NCI-H146 (cell line): ENCODE results near the gene SERPINI1.
"Not testable (repeated sequence)": the region's sequence is repeated elsewhere in the genome, so short reads cannot be mapped to it uniquely, and the experiment has no call there.

ENCODE experiments used
- DNase-seq: peaks from one replicate; lab custom pipeline; 2025; lab: John Stamatoyannopoulos, UW

The SERPINI1 gene

DNA sequence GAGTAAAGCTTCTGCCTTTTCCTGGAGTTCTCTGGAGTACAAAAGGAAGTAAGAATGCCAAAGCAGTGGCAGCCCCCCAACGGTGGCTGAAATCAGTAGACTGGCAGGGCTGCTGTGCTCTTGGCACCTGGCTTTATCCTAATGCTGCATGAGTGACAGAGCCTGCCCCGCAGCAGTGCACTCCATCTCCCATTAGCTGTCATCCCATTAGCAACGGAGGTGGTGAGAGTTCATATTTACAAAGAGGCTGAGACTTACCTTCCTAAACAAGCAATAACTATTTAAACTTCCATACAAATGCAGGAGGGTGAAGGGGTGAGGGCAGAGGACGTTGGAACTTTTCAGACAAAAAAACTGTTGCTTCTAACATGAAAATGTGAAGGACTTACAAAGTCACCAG lies 51.9 kb downstream of the SERPINI1 start:
- DNase-seq = peak; percentile 7

DNA sequence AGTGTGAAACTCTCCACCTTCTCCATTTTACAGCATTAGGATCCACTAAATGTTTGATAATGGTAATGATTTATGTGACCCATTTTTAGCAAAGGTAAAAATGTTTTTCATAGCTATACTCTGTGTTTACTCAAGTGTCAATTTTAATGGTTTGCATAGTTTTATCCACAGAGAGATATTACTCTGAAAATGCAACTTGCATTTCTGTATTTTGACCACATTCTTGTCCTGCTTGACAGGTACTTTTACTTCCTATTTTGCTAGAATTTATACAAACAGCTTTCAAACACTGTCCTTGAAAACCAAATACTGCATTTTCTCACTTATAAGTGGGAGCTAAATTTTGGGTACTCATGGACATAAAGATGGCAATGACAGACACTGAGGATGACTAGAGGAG lies 62.9 kb downstream of the SERPINI1 start:
- no peak for DNase-seq

DNA sequence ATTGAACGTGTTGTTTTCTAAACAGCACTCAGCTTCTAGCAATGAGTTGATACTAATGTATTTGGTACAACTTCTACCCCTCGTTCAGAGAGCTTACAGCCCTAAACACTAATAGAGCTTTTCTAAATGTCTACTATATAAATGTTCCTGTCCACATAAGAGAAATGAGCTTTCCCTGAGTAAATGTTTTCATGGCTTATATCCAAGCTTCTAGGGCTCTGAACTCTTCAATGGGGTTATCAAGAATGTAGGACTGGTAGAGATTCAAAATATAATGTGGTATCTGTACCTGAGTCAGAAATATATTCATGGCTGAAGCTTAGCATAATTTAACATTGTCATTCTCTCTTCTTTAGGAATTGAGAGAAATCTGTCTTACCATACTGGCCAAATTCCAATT lies 73.4 kb downstream of the SERPINI1 start:
- DNase-seq = no peak

DNA sequence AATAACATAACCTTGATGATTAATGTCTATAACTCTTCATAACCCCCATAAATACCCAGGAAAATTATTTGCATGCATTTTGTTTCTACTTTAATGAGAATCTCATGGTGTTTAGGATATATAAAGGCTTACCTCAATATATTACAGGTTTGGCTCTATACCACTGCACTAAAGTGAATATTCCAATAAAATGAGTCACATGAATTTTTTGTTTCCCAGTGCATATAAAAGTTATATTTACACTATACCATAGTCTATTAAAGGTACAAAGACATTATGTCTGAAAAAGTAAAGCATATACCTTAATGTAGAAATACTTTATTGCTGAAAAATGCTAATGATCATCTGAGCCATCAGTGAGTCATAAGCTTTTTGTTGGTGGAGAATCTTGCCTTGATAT lies 74.7 kb downstream of the SERPINI1 start:
- DNase-seq = no peak

DNA sequence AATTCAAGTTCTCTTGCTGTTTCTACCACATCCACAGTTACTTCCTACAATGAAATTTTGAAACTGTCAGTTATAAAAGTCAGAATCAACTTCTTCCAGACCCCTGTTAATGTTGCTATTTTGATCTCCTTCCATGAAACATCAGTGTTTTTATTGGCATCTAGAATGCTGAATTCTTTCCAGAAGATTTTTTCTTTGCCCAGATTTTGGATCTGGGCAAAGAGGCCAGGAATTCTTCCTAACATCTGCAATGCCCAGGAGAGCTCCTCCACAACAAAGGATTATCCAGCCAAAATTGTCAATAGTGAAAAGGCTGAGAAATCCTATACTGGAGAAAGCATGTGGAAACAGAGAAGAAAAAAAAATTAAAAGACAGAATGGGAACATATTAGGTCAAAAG lies 75.5 kb downstream of the SERPINI1 start:
- DNase-seq = no peak

DNA sequence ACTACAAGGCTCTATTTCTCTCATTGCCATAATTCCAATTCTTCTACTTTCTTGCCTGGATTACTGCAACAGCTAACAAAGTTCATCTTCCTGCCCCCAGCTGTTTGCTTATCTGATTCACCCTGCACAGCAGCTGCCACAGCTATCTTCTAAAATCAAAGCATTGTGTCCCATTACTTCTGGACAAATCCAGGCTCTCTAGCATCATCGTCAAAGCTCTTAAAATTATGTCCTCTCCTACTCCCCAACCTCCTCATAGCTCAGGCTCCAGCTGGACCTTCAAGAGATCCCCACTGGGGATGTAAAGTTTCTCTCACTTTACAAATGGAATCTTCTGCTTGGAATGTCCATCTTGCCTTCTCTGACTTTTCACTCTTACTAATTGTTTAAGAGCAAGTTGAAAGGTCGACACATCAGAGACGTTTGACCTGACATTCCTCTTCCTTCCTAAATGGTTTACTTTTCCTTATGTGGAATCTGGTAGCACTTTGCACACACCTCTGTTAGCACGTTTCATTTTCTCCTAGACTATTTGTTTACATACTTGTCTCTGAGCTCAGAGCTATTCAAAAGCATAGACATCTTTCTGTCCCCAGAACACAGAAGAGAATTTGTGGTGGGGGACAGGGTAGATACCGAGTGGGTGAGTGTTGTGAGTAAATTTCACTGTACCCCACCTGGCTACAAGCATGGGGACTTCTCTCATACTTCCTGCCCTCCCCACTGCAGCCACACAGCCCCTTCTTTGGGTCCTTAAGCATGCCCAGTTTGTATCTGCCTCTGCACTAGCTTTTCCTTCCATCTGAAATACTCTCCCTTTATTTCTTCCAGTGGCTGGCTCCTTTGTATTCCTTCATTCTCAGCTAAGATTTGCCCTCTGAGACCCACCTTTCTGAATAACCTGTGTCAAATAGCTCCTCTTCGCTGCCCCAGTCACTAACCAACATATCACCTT lies 77.9 kb downstream of the SERPINI1 start:
- DNase-seq = no peak

DNA sequence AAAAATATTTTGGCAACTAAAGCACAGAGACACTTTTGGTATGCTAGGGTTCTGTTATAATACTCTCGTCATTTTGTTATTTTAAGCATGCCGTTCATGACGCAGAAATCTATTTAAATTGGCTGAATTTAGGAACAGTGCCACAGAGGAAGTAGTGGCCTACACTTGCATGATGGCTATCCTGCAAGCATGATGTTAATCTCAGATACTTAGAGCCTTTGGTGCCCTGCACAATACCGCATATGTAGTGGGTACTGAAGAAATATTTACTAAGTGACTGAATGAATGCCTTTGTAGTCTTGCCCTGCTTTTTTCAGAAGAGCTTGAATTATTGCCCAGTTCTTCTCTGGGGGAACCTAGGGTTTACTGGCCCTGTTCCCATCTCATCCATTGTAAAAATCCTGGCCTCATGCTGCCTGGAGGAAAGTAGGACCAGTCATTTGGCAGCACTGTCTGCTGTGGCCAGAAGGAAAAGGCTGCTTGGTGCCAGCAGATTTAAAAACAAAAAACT lies 79.0 kb downstream of the SERPINI1 start:
- no peak for DNase-seq

DNA sequence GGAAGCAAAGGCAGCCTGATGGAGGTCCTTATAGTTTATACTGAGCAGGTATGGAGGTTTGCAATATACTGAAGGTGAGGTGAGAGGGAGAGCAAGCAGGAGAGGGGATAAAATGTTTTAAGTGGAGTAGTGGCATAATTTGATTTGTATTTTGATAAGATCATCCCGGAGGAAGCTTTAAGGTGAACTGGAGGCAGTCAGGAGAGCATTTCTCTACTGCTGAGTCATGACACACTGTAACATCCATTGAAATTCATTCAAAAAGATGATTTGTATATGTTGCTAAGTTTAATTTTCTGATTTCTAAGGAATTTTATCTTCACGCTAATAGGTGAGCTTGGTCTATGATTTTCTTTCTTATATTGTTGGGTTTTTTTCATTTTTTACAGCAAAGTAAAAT lies 81.4 kb downstream of the SERPINI1 start:
- DNase-seq = no peak

DNA sequence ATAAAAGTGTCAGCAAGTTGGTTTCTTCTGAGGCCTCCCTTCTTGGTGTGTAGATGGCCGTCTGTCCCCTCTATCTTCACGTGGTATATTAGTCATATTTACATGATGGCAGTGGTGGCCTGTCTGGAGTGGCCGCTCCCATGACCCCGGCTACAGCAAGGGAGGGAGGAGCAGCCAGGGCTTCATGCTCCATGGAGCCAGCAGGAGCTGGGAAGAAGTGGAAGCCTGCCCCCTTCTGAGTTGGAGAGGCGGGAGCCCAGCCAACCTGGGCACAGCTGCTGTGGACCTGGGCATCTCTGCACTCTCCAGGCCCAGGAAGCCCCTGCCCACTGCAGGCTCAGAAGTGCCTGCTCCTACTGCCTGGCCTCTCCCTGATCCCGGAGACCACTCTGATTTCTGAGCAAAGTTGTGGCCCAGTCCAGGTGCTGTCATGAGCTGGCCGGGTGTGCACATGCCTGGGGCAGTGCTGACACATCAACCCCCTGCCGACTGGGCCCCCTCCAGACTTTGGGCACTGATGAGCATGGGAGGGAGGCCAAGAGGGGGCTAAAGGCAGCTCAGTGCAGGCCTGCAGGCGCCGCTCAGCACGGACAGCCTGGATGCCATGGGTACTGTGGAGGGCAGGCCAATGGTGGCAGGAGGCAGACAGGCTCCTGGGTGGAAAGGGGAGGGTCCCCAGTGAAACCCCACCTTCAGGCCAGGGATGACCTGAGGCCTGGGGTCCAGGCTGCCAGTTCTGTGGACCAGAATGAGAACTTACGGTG lies 84.8 kb downstream of the SERPINI1 start:
- DNase-seq = no peak

DNA sequence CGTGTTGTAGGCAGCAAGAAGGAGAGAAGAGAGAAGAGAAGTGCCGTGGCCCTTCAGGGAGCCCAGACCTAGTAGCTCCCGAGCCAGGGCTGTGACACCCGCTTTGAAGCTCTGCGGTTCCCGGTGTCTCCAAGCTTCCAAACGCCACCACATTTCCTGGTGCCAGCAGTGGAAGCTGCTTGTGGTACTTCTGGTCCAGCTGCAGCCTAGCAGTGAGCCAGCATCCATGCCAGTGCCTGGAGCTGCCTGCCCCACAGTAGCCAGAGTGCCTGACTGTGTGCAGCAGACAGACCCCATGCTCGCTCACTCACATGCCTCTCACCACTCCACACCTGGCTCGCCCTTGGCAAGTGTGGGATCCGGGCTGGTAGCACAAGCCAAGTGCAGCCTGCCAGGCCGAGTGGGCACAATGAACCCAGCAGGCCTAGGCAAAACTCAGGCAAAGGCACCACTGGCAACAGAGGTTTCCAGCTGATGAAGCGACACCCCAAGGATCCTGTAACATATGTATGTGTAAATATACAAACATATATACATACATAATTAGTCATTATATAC lies 85.8 kb downstream of the SERPINI1 start:
- no peak for DNase-seq

DNA sequence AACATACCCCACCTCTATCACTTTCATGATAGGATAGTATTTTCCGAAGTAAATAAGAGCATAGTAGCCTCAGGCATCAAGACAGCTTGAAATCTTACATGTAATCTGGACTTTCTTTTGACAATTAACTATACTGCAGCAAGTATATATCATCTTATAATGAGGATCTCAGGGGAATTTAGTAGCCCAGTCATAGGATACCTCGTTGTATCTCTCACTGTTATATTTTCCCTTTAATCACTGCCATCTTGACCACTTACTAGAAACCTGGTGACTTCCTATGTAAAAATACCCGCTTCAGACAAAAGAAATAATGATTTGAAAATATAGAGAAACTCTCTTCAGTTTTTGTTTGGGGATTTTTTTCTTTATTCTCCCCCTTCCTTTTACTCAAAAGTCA lies 88.2 kb downstream of the SERPINI1 start:
- DNase-seq = no peak

DNA sequence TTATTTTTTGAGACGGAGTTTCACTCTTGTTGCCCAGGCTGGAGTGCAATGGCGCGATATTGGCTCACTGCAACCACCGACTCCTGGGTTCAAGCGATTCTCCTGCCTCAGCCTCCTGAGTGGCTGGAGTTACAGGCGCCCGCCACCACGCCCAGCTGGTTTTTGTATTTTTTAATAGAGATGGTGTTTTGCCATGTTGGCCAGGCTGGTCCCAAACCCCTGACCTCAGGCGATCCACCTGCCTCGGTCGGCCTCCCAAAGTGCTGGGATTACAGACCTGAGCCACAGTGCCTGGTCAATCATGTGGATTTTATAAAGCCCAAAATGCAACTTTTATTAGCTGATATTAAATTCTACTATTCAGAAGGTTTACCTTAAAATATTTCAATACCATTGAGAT lies 92.1 kb downstream of the SERPINI1 start:
- not testable (repeated sequence) for DNase-seq

DNA sequence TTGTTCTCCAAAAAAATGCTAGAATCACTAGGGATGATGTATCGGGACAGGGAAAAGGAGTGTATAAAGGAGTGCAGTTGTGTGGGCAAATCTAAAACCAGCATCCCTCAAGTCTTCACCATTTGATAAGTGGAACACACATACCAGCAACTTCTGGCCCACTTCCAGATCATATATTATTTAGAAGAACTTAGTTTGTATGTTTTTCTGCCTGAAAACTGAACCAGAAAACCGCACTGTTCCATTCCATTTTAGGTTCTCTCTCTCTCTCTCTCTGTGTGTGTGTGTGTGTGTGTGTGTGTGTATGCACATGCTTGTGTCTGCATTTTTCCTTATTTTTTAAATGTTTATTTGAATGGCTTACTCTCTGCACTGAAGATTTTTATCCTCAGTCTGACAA lies 93.5 kb downstream of the SERPINI1 start:
- DNase-seq = no peak

DNA sequence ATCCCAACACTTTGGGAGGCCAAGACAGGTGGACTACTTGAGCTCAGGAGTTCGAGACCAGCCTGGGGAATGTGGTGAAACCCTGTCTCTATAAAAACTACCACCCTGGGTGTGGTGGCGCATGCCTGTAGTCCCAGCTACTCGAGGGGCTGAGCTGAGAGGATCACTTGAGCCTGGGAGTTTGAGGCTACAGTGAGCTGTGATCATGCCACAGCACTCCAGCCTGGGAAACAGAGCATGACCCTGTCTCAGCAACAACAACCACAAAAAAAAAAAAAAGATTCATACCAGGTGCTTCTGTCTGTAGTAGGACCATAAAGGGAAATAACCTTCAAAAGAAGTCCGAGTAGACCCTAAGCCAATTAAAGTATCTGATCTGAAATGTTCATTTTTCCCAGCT lies 94.5 kb downstream of the SERPINI1 start:
- no peak for DNase-seq

DNA sequence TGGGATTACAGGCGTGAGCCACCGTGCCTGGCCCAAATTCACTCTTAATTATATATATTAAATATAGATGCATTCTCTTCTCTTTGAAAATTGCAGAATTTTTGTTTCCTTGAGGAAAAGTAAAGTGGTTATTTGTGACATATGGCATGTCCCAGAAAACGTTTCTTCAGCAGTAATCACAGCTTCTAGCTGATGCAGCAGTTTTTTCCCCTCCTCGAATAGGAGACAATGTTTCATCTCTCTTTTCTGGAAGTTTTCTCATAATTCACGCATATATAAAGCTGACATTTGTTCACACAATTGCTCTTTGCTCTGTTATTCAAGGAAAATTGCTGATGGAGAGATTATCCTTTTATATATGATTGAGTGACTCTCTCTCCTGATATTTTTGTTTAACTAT lies 99.8 kb downstream of the SERPINI1 start:
- no peak for DNase-seq

DNA sequence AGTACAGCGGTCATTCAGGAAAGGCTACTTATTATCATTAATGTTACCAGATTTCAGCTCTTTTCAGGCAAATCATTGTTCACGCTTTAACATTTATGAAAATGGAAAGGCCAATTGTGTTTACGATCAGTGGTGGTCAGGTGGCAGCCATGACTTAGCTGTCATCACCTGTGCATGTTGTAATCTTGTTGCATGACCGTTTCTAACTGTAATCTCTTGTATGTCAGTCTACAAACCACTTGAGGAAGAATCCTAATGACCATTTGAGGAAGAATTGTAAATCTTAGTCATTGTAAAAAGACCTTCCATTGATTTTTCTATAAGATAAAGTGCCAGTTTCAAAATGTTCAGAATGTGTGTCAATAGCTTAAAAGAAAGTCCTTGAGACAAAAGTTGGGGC lies 100.4 kb downstream of the SERPINI1 start:
- no peak for DNase-seq

DNA sequence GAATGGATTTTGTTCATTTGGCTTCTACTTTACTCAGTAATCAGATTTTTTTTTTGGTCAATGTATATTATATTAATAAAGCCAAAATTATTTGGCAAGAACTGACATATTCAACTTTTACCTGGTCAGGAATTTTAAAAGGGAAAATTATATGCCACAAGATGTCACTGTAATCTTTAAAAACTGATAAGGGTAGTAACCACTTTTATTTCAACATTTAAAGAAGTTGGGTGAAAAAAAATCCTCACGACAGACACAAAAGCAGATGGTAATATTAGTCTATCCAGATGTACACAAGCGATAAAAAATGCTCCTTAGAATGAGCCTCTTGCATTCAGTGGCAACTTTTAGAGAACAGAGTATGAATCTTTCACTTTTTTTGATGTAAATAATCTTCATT lies 101.9 kb downstream of the SERPINI1 start:
- no peak for DNase-seq

DNA sequence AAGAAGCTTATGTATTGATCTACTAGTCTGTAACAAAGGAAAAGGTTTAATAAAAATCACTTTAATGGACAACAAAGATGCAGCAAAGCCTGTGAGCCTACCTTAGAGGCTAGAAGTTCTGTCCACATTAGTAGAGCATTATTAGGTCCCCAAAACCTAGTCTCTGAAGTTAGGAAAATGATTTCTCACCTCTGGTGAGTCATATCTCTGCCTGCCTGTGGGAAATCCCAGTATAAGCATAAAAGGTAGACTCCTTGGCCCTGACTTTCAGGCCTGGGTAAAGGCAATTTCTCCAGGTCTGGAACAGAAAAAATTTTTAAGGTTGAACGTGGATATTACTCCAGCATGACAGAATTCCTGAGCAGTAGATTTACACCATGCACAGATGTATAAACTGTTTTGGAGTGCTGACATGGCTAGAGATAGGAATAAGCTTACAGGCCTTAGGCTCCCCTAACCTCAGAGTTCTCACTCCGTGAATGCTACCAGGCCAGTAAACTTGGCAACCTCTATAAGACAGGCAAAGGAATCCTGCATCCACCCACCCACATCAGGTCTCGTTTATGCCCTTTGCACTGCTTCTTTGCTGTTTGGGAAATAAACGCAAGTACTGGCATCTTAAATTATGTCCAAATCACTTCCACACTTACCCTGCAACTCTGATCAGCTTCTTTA lies 104.1 kb downstream of the SERPINI1 start:
- DNase-seq = no peak

DNA sequence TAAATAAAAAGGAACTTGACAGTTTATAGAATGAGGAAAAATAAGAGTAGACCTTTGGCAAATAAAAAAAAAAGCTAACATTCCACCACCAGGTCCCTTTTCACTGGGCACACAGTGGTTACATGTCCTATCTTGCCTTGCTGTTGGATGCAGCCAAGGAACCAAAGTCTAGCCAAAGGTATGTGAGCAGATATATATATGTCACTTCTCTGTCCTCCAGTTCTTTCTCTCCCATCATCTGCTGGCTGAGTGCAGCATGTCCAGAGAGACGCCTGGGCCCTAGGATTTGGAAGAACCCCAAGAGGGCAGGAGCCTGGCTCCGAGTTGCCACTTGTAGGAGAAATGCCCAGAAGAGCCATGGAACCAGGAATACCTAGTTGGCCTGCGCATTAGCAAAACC lies 104.7 kb downstream of the SERPINI1 start:
- no peak for DNase-seq

DNA sequence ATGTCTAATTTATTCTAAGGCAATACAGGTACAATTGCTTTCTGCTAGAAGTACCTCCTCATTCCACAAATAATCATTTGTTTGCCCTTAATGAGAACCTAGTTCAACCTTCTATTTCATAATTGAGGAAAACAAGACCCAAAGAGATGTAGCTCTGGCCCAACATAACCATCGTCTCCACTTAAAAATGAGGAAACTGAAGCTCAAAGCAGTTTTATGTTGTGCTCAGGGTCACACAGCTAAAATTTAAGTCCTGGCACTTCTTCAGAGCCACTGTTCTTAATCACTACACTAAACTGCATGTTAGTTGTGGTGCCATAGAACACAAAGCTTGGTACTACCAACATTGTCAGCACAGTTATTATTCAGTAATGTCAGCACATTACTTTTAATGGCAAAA lies 108.0 kb downstream of the SERPINI1 start:
- DNase-seq = no peak

DNA sequence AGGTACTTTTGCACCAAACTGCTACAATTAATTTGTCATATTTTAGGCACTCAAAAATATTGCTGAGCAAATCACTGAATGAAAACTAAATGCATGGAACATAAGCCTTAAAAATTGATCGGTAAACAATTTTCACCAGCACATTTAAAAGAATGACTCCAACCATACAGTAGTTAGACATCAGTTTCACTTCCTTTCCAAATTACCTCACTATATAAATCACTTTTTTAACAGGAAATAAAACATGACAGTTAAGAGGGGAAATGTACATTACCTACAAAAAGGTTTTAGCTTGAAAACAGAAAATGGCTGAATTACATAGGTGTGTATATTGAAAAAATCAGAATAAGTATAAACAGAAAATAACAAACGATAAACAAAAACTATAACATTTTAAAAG lies 108.4 kb downstream of the SERPINI1 start:
- DNase-seq = no peak

DNA sequence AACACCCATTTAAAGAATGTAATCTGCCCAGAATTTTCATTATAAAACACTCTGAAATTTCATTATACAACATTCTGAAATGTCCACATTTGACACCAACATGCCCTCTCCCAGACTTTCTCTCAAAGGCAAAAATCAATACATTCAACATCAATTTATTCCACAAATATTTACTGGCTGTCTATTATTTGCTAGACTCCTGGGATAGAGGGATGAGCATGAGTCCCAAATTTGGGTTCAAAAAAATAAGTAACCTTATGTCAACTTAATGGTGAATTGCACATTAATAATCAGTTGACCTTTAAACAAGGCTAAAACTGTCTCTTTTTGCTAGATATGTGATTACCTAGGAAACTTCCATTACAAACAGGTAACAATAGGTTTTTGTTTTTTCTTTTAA lies 109.0 kb downstream of the SERPINI1 start:
- no peak for DNase-seq
